Forelimb muscle (tissue), 1 donor: ENCODE measurements around the gene IDE. TPM values are rescaled to one million over a fixed set of nuclear protein-coding genes. Genes with fewer than 3 reads are reported as not detected.
"Not testable (repeated sequence)": the region's sequence is repeated elsewhere in the genome, so short reads cannot be mapped to it uniquely, and the experiment has no call there.

Experiments
- DNase-seq: peaks from one replicate; pipeline ENCODE4 v3.0.0-alpha.2; 2013; ENCODE audit warnings: low read depth
- polyA plus RNA-seq: library from polyadenylated mRNA; unstranded; fragments of 120-200 nt; gene quantifications from one replicate; pipeline ENCODE4 v1.2.1, GENCODE V29; 2013; ENCODE audit not compliant: insufficient read length

The IDE gene
- polyA plus RNA-seq, 1 donor, result 15.3 TPM

- no peak for DNase-seq
These were observed 81.1 kb downstream of the IDE start for GRCh38 chr10:92492748-92493240.

- no peak for DNase-seq
These were observed 83.5 kb downstream of the IDE start for GRCh38 chr10:92490387-92490786.

- DNase-seq, result no peak
These were observed 87.3 kb downstream of the IDE start for GRCh38 chr10:92486637-92487036.

GRCh38 chr10:92483539-92483938, 90.4 kb downstream of the IDE start:
- no peak for DNase-seq

- no peak for DNase-seq
These were observed 93.5 kb downstream of the IDE start for GRCh38 chr10:92480413-92480812.

GRCh38 chr10:92479547-92479946, 94.3 kb downstream of the IDE start:
- no peak for DNase-seq

GRCh38 chr10:92478536-92478935, 95.4 kb downstream of the IDE start:
- no peak for DNase-seq

- DNase-seq, result no peak
These were observed 98.5 kb downstream of the IDE start for GRCh38 chr10:92475357-92475868.

GRCh38 chr10:92470026-92470425, 103.9 kb downstream of the IDE start:
- no peak for DNase-seq

- DNase-seq, result no peak
These were observed 109.5 kb downstream of the IDE start for GRCh38 chr10:92464364-92464763.

GRCh38 chr10:92463582-92463981, 110.3 kb downstream of the IDE start:
- no peak for DNase-seq

- DNase-seq, result not testable (repeated sequence)
These were observed 118.9 kb downstream of the IDE start for GRCh38 chr10:92454955-92455354.

GRCh38 chr10:92452313-92452712, 121.6 kb downstream of the IDE start:
- DNase-seq, result no peak

- DNase-seq, result no peak
These were observed 122.5 kb downstream of the IDE start for GRCh38 chr10:92451431-92451830.

- no peak for DNase-seq
These were observed 123.0 kb downstream of the IDE start for GRCh38 chr10:92450896-92451295.

- no peak for DNase-seq
These were observed 133.3 kb downstream of the IDE start for GRCh38 chr10:92440578-92440977.

- DNase-seq, result no peak
These were observed 135.7 kb downstream of the IDE start for GRCh38 chr10:92438220-92438619.

- no peak for DNase-seq
These were observed 137.3 kb downstream of the IDE start for GRCh38 chr10:92436611-92437010.

GRCh38 chr10:92436065-92436464, 137.8 kb downstream of the IDE start:
- not testable (repeated sequence) for DNase-seq

- no peak for DNase-seq
These were observed 139.5 kb downstream of the IDE start for GRCh38 chr10:92434385-92434784.

- DNase-seq, result no peak
These were observed 141.3 kb downstream of the IDE start for GRCh38 chr10:92432596-92432995.

GRCh38 chr10:92430103-92430502, 143.8 kb downstream of the IDE start:
- DNase-seq, result no peak

- no peak for DNase-seq
These were observed 152.3 kb downstream of the IDE start for GRCh38 chr10:92421550-92421949.

- no peak for DNase-seq
These were observed 153.2 kb downstream of the IDE start for GRCh38 chr10:92420546-92421275.
